AG09309 (cell line): ENCODE measurements around the gene AQP1.

ENCODE experiments used
- DNase-seq: peaks from one replicate; pipeline ENCODE4 v3.0.0-alpha.2; 2010; ENCODE audit warnings: low read depth
- H3K4me3 ChIP-seq: 2 replicates; pipeline ENCODE4 v1.5.1; 2011; ENCODE audit warnings: mild to moderate bottlenecking, low read depth, low read length, moderate library complexity; ENCODE audit not compliant: control insufficient read depth
- CTCF ChIP-seq: IDR thresholded peaks from 2 replicates; pipeline ENCODE4 v1.5.1; 2011; ENCODE audit warnings: mild to moderate bottlenecking, low read depth, low read length, inconsistent platforms; ENCODE audit not compliant: insufficient read depth, control insufficient read depth; ENCODE audit errors: missing control alignments

The AQP1 gene

GRCh38 chr7:30866939-30867338 lies 44.7 kb upstream of the AQP1 start:
- DNase-seq, result no peak
- no peak for TF ChIP-seq CTCF

GRCh38 chr7:30867483-30867882 lies 44.2 kb upstream of the AQP1 start:
- no peak overlapping the region for H3K4me3 ChIP-seq
- TF ChIP-seq CTCF, result no peak
- DNase-seq, result no peak

More at GRCh38 chr7:30866939-30867338, 44.7 kb upstream of the AQP1 start:
- H3K4me3 ChIP-seq, result no peak overlapping the region

GRCh38 chr7:30869794-30870611 lies 41.6 kb upstream of the AQP1 start:
- no peak overlapping the region for H3K4me3 ChIP-seq
- no peak for DNase-seq
- no peak for TF ChIP-seq CTCF

GRCh38 chr7:30870821-30871518 lies 40.7 kb upstream of the AQP1 start:
- TF ChIP-seq CTCF, result no peak
- H3K4me3 ChIP-seq, result no peak overlapping the region
- DNase-seq, result no peak

- TF ChIP-seq CTCF, result no peak
- DNase-seq, result no peak
- no peak overlapping the region for H3K4me3 ChIP-seq
Measured at GRCh38 chr7:30871655-30872054, 40.0 kb upstream of the AQP1 start.

- TF ChIP-seq CTCF, result no peak
- no peak overlapping the region for H3K4me3 ChIP-seq
- DNase-seq, result no peak
Measured at GRCh38 chr7:30873207-30873606, 38.4 kb upstream of the AQP1 start.
